ENCODE measurements around the gene SNX8. TPM values are rescaled to one million over a fixed set of nuclear protein-coding genes. Genes with fewer than 3 reads are reported as not detected.

SNX8 gene
- total and polyA plus RNA-seq, 2 of the 13 experiments (the other 11 are each of a cell fraction or from before 2014, with no cell fraction given), result 20.6 to 45.2 TPM

DNA sequence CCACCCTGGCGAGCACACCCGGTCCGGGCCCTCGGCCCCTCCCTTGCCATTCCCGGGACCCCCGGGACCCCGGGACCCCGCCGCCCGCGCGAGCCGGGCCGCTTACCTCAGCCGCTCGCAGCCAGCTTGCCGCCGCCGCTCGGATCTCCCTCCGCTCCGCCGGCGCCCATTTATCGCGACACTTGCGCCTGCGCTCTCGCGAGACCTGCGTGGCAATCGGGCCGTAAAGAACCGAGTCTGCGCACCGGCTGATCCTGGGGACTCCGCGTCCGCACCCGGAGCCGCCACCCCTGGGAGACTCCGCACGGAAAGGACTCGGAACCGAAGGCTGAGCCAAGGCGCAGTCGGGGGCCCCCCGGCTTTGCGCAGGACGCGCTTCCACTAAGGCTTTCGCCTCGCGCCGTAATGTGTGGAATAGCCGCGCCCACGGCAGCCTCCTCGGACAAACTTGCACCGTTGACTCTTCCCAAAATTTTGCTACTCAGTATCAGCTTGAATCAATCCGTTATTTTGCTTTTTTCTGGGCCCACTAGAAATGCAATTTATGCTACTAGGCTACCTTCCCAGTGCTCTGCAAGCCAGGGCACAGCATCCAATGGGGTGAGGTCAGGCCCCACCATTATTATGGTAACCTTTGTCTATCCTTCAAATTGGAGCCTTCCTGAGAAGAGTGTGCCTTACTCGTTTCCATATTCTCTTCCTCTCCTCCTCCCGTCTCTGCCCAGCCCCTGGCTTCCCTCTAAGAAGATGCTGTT, 81.3 kb downstream of the SNX8 start, which contains the start of gene MAD1L1 (continued):
- TF ChIP-seq, protein P1, sequence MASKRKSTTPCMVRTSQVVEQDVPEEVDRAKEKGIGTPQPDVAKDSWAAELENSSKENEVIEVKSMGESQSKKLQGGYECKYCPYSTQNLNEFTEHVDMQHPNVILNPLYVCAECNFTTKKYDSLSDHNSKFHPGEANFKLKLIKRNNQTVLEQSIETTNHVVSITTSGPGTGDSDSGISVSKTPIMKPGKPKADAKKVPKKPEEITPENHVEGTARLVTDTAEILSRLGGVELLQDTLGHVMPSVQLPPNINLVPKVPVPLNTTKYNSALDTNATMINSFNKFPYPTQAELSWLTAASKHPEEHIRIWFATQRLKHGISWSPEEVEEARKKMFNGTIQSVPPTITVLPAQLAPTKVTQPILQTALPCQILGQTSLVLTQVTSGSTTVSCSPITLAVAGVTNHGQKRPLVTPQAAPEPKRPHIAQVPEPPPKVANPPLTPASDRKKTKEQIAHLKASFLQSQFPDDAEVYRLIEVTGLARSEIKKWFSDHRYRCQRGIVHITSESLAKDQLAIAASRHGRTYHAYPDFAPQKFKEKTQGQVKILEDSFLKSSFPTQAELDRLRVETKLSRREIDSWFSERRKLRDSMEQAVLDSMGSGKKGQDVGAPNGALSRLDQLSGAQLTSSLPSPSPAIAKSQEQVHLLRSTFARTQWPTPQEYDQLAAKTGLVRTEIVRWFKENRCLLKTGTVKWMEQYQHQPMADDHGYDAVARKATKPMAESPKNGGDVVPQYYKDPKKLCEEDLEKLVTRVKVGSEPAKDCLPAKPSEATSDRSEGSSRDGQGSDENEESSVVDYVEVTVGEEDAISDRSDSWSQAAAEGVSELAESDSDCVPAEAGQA (IDR thresholded peaks at IDR 0.05; ENCODE audit: low read depth), result no peak
- TF ChIP-seq, protein P1 (CRISPR knock-in tag; IDR thresholded peaks at IDR 0.05; ENCODE audit: borderline replicate concordance), result no peak
- peak; percentile 31; the same call in 1 of the 2 replicates for TF ChIP-seq KDM4B (CRISPR knock-in tag; IDR thresholded peaks at IDR 0.05)
- TF ChIP-seq HOXA3 (CRISPR knock-in tag; IDR thresholded peaks at IDR 0.05), result peak; percentile 79
- TF ChIP-seq, protein P2, sequence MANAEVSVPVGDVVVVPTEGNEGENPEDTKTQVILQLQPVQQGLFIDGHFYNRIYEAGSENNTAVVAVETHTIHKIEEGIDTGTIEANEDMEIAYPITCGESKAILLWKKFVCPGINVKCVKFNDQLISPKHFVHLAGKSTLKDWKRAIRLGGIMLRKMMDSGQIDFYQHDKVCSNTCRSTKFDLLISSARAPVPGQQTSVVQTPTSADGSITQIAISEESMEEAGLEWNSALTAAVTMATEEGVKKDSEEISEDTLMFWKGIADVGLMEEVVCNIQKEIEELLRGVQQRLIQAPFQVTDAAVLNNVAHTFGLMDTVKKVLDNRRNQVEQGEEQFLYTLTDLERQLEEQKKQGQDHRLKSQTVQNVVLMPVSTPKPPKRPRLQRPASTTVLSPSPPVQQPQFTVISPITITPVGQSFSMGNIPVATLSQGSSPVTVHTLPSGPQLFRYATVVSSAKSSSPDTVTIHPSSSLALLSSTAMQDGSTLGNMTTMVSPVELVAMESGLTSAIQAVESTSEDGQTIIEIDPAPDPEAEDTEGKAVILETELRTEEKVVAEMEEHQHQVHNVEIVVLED (CRISPR knock-in tag; IDR thresholded peaks at IDR 0.05; ENCODE audit: borderline replicate concordance), result peak; percentile 59; the same call in 1 of the 2 replicates
- peak; percentile 49; the same call in 1 of the 2 replicates for TF ChIP-seq SMAD1 (CRISPR knock-in tag; IDR thresholded peaks at IDR 0.05; ENCODE audit: borderline replicate concordance, low read depth)
- TF ChIP-seq ZNF431 (CRISPR knock-in tag; IDR thresholded peaks at IDR 0.05; ENCODE audit: borderline replicate concordance, low read depth), result no peak
- TF ChIP-seq, protein P3, sequence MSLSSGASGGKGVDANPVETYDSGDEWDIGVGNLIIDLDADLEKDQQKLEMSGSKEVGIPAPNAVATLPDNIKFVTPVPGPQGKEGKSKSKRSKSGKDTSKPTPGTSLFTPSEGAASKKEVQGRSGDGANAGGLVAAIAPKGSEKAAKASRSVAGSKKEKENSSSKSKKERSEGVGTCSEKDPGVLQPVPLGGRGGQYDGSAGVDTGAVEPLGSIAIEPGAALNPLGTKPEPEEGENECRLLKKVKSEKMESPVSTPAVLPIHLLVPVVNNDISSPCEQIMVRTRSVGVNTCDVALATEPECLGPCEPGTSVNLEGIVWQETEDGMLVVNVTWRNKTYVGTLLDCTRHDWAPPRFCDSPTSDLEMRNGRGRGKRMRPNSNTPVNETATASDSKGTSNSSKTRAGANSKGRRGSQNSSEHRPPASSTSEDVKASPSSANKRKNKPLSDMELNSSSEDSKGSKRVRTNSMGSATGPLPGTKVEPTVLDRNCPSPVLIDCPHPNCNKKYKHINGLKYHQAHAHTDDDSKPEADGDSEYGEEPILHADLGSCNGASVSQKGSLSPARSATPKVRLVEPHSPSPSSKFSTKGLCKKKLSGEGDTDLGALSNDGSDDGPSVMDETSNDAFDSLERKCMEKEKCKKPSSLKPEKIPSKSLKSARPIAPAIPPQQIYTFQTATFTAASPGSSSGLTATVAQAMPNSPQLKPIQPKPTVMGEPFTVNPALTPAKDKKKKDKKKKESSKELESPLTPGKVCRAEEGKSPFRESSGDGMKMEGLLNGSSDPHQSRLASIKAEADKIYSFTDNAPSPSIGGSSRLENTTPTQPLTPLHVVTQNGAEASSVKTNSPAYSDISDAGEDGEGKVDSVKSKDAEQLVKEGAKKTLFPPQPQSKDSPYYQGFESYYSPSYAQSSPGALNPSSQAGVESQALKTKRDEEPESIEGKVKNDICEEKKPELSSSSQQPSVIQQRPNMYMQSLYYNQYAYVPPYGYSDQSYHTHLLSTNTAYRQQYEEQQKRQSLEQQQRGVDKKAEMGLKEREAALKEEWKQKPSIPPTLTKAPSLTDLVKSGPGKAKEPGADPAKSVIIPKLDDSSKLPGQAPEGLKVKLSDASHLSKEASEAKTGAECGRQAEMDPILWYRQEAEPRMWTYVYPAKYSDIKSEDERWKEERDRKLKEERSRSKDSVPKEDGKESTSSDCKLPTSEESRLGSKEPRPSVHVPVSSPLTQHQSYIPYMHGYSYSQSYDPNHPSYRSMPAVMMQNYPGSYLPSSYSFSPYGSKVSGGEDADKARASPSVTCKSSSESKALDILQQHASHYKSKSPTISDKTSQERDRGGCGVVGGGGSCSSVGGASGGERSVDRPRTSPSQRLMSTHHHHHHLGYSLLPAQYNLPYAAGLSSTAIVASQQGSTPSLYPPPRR (CRISPR knock-in tag; IDR thresholded peaks at IDR 0.05; ENCODE audit: borderline replicate concordance), result peak; percentile 56; the same call in 1 of the 2 replicates
- TF ChIP-seq ZNF766 (CRISPR knock-in tag; IDR thresholded peaks at IDR 0.05; ENCODE audit: borderline replicate concordance), result 0 out of 2 replicates have a peak, but pooled peaks have one; percentile 41
- TF ChIP-seq, protein P4, sequence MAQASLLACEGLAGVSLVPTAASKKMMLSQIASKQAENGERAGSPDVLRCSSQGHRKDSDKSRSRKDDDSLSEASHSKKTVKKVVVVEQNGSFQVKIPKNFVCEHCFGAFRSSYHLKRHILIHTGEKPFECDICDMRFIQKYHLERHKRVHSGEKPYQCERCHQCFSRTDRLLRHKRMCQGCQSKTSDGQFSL (CRISPR knock-in tag; IDR thresholded peaks at IDR 0.05), result no peak
- TF ChIP-seq ZNF674 (CRISPR knock-in tag; IDR thresholded peaks at IDR 0.05; ENCODE audit: low read depth), result no peak; the same call in 1 of the 2 replicates
- peak; percentile 65; the same call in 1 of the 2 replicates for TF ChIP-seq PHF20 (CRISPR knock-in tag; IDR thresholded peaks at IDR 0.05)
- no peak for TF ChIP-seq ZNF576 (CRISPR knock-in tag; IDR thresholded peaks at IDR 0.05)
- TF ChIP-seq NR2F6 (IDR thresholded peaks at IDR 0.05), result no peak
- TF ChIP-seq NR2F6 (CRISPR knock-in tag; IDR thresholded peaks at IDR 0.05), result 0 out of 2 replicates have a peak, but pooled peaks have one; percentile 21

Measured in HepG2 (cell line).